Endodermal cell (in vitro differentiated cells): Measurements from ENCODE around the gene PLA2G12A. TPM values are rescaled to one million over a fixed set of nuclear protein-coding genes. Genes with fewer than 3 reads are reported as not detected.

ENCODE experiments used
- DNase-seq: peaks from one replicate; pipeline ENCODE4 v3.0.0-alpha.2; 2017
- H3K27ac ChIP-seq: 2 replicates; pipeline ENCODE4 v1.5.1; 2013; ENCODE audit warnings: mild to moderate bottlenecking, low read depth, low read length, moderate library complexity
- H3K27me3 ChIP-seq: 2 replicates; pipeline ENCODE4 v1.6.1; 2013; ENCODE audit warnings: mild to moderate bottlenecking, low read length, moderate library complexity; ENCODE audit not compliant: insufficient read depth, control insufficient read depth, poor library complexity, severe bottlenecking
- H3K36me3 ChIP-seq: 2 replicates; pipeline ENCODE4 v1.7.0; 2013; ENCODE audit warnings: mild to moderate bottlenecking, low read length, moderate library complexity; ENCODE audit not compliant: control insufficient read depth, insufficient read depth
- H3K4me1 ChIP-seq: one replicate; pipeline ENCODE4 v1.7.0; 2013; ENCODE audit warnings: low read length; ENCODE audit not compliant: control insufficient read depth, insufficient read depth
- H3K4me3 ChIP-seq: 2 replicates; pipeline ENCODE4 v1.5.1; 2013; ENCODE audit warnings: mild to moderate bottlenecking, low read length, moderate library complexity
- H3K9ac ChIP-seq: 2 replicates; pipeline ENCODE4 v1.6.1; 2013; ENCODE audit warnings: mild to moderate bottlenecking, low read length, moderate library complexity; ENCODE audit not compliant: poor library complexity, severe bottlenecking; ENCODE audit errors: extremely low read depth
- H3K9me3 ChIP-seq: 2 replicates; pipeline ENCODE4 v1.6.1; 2013; ENCODE audit warnings: mild to moderate bottlenecking, low read length, moderate library complexity; ENCODE audit not compliant: control insufficient read depth
- H3K27ac Mint-ChIP-seq: 2 replicates; pipeline ENCODE4 v1.8.0; 2020; ENCODE audit warnings: mixed read lengths
- H3K27me3 Mint-ChIP-seq: 2 replicates; pipeline ENCODE4 v1.8.0; 2021; ENCODE audit warnings: mild to moderate bottlenecking, mixed read lengths; ENCODE audit not compliant: insufficient read depth
- H3K36me3 Mint-ChIP-seq: 2 replicates; pipeline ENCODE4 v1.8.0; 2020; ENCODE audit warnings: low read depth, mixed read lengths
- H3K4me1 Mint-ChIP-seq: 2 replicates; pipeline ENCODE4 v1.8.0; 2020; ENCODE audit warnings: mixed read lengths
- H3K4me3 Mint-ChIP-seq: 2 replicates; pipeline ENCODE4 v1.8.0; 2020; ENCODE audit warnings: mild to moderate bottlenecking, moderate library complexity, mixed read lengths
- H3K9me3 Mint-ChIP-seq: 2 replicates; pipeline ENCODE4 v1.8.0; 2020; ENCODE audit warnings: mild to moderate bottlenecking, mixed read lengths
- CTCF ChIP-seq: fragments of 200-600 bp; sonication (generic); conservative IDR thresholded peaks from 2 replicates; pipeline ENCODE4 v1.5.0; 2021; ENCODE audit warnings: antibody characterized with exemption, mild to moderate bottlenecking
- WGBS, 2 experiments: methylation state at CpG; one replicate each; pipeline versions ENCODE4 v1.1.5 to v1.1.7; 2013; ENCODE audit warnings: missing lambda C conversion rate in 2 of 2, mixed read lengths in 1 of 2; ENCODE audit not compliant: insufficient coverage in 1 of 2, insufficient read length in 1 of 2; 5-methylcytosine and 5-hydroxymethylcytosine counted together
- total RNA-seq, 2 donors: library from RNA; stranded (reverse); fragmentation: NEBNext Ultra II Directional in 1 of 2; extraction: Animal tissue kit (Norgen Biotek cat#: 25700) in 1 of 2; gene quantifications; 2 replicates in 1 of 2; 3 replicates in 1 of 2; pipeline ENCODE4 v1.2.1, GENCODE V29; 2021

Gene PLA2G12A
- total RNA-seq, 2 donors from 2014 or later = 38.5 to 60.9 TPM

DNA sequence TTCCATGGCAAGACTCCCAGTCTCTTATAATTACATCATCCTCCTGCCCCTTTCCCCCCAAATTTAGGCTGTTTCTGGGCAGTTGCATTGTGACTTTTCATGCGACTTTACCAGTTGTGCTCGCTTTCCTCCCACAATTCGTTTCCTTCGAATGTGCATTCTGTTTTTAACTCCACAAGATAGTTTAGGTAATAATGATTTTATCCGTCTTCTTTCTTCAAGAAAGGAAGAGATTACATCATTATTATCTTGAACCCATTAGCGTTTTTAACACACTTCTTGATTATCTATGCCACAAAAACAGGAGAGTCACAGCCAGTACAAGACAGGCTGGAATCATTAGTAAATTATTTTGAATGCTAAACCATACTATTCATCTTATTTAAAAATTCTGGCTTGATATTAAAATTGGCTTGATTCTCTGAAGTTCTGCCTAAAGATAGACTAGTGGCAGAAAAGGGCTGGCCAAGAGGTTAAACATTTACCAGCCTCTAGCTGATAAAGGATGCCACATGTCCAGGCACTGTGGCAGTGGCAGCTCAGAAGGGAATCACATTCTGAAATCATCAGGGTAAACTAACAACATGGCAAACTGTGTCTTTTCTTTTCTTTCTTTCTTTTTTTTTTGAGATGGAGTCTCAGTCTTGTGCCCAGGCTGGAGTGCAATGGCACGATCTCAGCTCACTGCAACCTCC lies 19.7 kb upstream of the PLA2G12A start:
- no peak for DNase-seq
- H3K4me3 ChIP-seq = no peak overlapping the region
- H3K27me3 ChIP-seq = no peaks in the 10 kb centered on the region
- peaks cover 8% of the 10 kb centered on the region for H3K4me1 Mint-ChIP-seq
- H3K9me3 Mint-ChIP-seq = no peaks in the 10 kb centered on the region
- WGBS, 2 experiments = 85 to 92% methylated on average over 4 to 6 of the region's 7 CpGs
- no peak overlapping the region for H3K27ac Mint-ChIP-seq
- H3K4me1 ChIP-seq = no peaks in the 10 kb centered on the region
- H3K9ac ChIP-seq = no peak overlapping the region
- H3K27me3 Mint-ChIP-seq = no peaks in the 10 kb centered on the region
- H3K9me3 ChIP-seq = no peaks in the 10 kb centered on the region
- no peaks in the 10 kb centered on the region for H3K36me3 ChIP-seq
- no peak for TF ChIP-seq CTCF
- no peaks in the 10 kb centered on the region for H3K36me3 Mint-ChIP-seq
- no peak overlapping the region for H3K4me3 Mint-ChIP-seq
- no peak overlapping the region for H3K27ac ChIP-seq

DNA sequence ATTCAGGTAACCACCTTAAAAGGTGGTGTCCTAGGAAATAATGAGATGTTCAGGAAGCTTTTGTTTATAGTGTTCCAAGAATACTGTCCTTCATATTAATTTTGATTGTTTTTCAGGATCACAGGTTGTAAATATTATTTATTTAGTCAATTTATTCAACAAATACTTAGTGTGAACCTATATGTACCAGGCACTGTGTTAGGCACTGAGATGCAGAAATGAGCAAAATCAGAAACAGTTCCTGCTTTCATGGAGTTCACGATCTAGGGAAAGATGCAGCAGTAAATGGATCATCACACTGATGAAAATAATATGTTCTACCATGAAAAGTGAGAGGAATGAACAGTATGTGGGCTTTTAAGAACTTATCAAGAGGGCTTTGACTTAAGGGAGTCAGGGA lies 18.2 kb upstream of the PLA2G12A start:
- no peaks in the 10 kb centered on the region for H3K27me3 Mint-ChIP-seq
- no peaks in the 10 kb centered on the region for H3K36me3 ChIP-seq
- H3K4me3 ChIP-seq = no peak overlapping the region
- peaks cover 8% of the 10 kb centered on the region for H3K4me1 Mint-ChIP-seq
- 95 to 100% methylated on average over 1 of the region's 1 CpG for WGBS, 2 experiments
- no peak overlapping the region for H3K9ac ChIP-seq
- no peak for TF ChIP-seq CTCF
- no peaks in the 10 kb centered on the region for H3K36me3 Mint-ChIP-seq
- no peaks in the 10 kb centered on the region for H3K27me3 ChIP-seq
- no peaks in the 10 kb centered on the region for H3K4me1 ChIP-seq
- no peaks in the 10 kb centered on the region for H3K9me3 Mint-ChIP-seq
- no peaks in the 10 kb centered on the region for H3K9me3 ChIP-seq
- no peak for DNase-seq
- no peak overlapping the region for H3K27ac Mint-ChIP-seq
- H3K4me3 Mint-ChIP-seq = no peak overlapping the region
- H3K27ac ChIP-seq = no peak overlapping the region

- H3K9me3 ChIP-seq = no peaks in the 10 kb centered on the region
- no peaks in the 10 kb centered on the region for H3K4me1 ChIP-seq
- H3K36me3 ChIP-seq = no peaks in the 10 kb centered on the region
- H3K27me3 ChIP-seq = no peaks in the 10 kb centered on the region
- Mint-ChIP-seq H3K9me3 (no peaks in the 10 kb centered on the region), H3K4me1 (peaks cover 8% of the 10 kb centered on the region), H3K27ac (no peak overlapping the region), H3K4me3 (no peak overlapping the region), H3K27me3 (no peaks in the 10 kb centered on the region), H3K36me3 (no peaks in the 10 kb centered on the region)
- H3K4me3 ChIP-seq = no peak overlapping the region
- TF ChIP-seq CTCF = no peak
- 82 to 100% methylated on average over 2 of the region's 2 CpGs for WGBS, 2 experiments
- no peak for DNase-seq
- no peak overlapping the region for H3K9ac ChIP-seq
- H3K27ac ChIP-seq = no peak overlapping the region
These were observed 16.9 kb upstream of the PLA2G12A start for GRCh38 chr4:109746728-109747127.
